ENCODE data around the gene NELL2. TPM values are rescaled to one million over a fixed set of nuclear protein-coding genes. Genes with fewer than 3 reads are reported as not detected.

Gene NELL2
- total RNA-seq, 2 experiments from 2014 or later, result 99.7 to 106 TPM

DNA sequence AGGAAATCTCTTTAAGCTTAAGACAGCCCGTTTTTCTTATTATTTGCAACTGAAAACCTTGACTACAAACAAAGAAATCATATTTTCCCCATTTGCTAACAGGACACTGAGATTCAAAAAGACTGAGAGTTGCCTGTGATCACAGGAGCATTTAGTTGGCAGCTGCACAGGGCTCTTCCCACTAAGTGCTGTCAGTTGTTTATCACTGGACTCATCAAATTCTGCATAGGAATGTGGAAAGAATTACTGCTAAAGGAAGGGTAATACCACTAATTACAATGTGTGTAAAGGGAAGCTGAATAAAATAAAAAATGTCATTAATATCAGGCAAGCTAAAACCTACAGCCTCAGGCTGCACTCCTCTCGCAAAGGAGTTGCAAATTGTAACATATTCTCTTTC is 226.4 kb downstream of the NELL2 start:
- Mint-ChIP-seq H3K4me1 (ENCODE audit: low read depth) (peaks cover 47% of the 10 kb centered on the region), H3K4me3 (no peak overlapping the region), H3K27me3 (no peaks in the 10 kb centered on the region), H3K27ac (no peak overlapping the region), H3K36me3 (ENCODE audit: low read depth) (peaks cover 15% of the 10 kb centered on the region), H3K9me3 (no peaks in the 10 kb centered on the region)
- ChIA-PET POLR2A (no interaction called here), CTCF (no interaction called here)
- intact Hi-C loops (cut with micrococcal nuclease), result no loop called here
- TF ChIP-seq, protein P1, sequence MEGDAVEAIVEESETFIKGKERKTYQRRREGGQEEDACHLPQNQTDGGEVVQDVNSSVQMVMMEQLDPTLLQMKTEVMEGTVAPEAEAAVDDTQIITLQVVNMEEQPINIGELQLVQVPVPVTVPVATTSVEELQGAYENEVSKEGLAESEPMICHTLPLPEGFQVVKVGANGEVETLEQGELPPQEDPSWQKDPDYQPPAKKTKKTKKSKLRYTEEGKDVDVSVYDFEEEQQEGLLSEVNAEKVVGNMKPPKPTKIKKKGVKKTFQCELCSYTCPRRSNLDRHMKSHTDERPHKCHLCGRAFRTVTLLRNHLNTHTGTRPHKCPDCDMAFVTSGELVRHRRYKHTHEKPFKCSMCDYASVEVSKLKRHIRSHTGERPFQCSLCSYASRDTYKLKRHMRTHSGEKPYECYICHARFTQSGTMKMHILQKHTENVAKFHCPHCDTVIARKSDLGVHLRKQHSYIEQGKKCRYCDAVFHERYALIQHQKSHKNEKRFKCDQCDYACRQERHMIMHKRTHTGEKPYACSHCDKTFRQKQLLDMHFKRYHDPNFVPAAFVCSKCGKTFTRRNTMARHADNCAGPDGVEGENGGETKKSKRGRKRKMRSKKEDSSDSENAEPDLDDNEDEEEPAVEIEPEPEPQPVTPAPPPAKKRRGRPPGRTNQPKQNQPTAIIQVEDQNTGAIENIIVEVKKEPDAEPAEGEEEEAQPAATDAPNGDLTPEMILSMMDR (IDR thresholded peaks at IDR 0.05), result no peak
- ATAC-seq (no peak), DNase-seq (no peak)

DNA sequence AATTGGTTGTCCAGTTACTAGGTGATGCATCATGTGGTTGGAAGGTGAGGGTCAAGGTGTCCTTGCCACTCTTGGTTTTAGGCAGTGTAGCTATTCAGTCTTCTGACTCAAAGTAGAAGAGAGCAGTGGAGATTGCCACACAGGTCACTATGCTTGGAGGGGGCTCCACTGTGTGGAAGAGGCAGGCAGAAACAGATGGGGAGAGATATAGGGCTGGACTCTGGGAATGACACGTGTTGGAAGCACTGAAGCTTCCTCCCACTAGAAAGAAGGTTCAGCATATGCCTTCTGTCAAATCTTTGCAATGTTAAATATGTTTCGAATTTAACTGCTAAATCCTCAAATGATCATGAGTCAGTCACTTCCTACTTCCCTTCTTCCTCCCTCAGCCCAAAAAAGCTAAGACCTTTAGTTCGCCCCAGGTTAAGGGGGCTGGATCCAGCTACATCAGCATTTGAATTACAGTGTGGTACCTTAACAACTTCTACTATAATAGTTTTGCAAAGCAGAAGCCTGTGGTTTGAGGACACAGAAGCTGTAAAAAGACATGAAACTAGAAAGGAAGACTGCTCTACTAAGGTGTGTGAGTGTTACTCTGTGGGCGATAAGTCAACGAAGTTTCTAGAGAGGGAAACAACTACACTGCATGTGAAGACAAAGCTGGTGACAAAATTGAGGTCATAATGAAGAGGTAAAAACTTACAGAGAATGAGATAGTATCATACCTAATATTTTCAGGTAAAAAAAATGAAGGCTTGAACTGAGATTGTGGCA is 228.0 kb downstream of the NELL2 start:
- Mint-ChIP-seq H3K4me1 (ENCODE audit: low read depth) (peaks cover 32% of the 10 kb centered on the region), H3K9me3 (no peaks in the 10 kb centered on the region), H3K36me3 (ENCODE audit: low read depth) (peaks cover 16% of the 10 kb centered on the region), H3K27ac (peak overlapping the region; percentile 42), H3K27me3 (no peaks in the 10 kb centered on the region), H3K4me3 (no peak overlapping the region)
- ATAC-seq (peak; percentile 84), DNase-seq (no peak)
- CTCF ChIA-PET, result no interaction called here
- TF ChIP-seq, protein P1 (IDR thresholded peaks at IDR 0.05), result no peak
- POLR2A ChIA-PET, result no interaction called here
- intact Hi-C loops (cut with micrococcal nuclease), result no loop called here

DNA sequence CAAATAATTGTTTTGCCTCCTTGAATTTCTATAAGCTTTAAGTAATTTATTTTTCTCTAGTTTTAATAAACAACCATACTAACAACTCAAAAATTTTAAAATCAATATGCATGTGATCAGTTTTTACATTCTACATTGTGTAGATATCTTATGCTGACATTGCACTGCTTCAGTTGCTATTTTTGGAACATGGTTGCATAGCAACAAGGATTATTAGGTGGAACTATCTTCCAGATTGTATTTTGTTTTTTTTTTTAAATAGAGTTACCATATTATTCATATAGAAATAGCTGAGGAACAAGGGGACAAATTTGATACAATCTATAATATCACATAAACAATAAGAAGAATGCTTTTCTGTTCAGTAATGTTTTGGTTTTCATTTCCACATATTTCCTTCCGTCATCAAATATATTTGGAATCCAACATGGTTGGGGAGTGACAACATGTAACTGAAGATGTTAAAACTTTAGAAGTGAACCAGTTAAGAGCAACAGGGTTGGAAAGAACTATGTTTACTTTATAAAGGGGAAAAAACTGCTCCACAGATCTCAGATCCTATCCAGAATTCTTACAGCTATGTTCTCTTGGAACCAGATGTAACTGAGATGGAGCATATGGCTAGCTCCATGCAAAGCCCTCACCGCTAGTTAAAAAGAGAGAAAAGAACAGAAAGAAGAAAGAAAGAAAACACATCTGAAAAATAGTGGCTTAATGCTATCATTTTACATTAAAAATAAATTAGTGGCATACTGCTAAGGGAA is 235.5 kb downstream of the NELL2 start:
- no peak for ATAC-seq
- Mint-ChIP-seq H3K4me3 (no peak overlapping the region), H3K4me1 (ENCODE audit: low read depth) (peaks cover 4% of the 10 kb centered on the region), H3K36me3 (ENCODE audit: low read depth) (peaks cover 48% of the 10 kb centered on the region), H3K27me3 (no peaks in the 10 kb centered on the region), H3K9me3 (peaks cover 2% of the 10 kb centered on the region), H3K27ac (no peak overlapping the region)
- TF ChIP-seq, protein P1 (IDR thresholded peaks at IDR 0.05), result no peak
- ChIA-PET POLR2A (no interaction called here), CTCF (interaction anchor here (1.2 kb wide), 1 partner anchor 12 kb away, joined by 3 read pairs; no protein-coding TSS in a partner anchor)
- intact Hi-C loops (cut with micrococcal nuclease), result no loop called here
- DNase-seq, result no peak

DNA sequence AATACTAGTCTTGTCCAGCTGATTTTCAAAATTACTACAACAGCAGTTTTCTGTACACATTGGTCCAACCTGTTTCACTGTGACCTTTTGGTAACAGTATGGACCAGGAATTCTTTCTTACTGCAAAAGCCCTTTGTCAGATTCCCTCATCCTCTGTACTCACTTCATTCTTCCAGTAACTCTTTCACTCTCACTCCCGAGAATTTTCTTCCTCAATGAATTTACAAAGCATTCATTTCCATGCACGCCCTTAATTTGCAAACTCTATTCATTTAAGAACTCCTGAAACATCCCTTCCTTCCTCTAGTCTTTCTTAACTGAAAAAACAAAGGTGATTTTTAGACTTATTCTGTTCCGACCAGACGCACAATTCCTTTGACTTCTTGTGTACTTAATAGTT is 238.2 kb downstream of the NELL2 start:
- CTCF ChIA-PET, result no interaction called here
- Mint-ChIP-seq H3K4me1 (ENCODE audit: low read depth) (peaks cover 7% of the 10 kb centered on the region), H3K36me3 (ENCODE audit: low read depth) (peaks cover 44% of the 10 kb centered on the region), H3K4me3 (no peak overlapping the region), H3K27ac (no peak overlapping the region), H3K9me3 (peaks cover 2% of the 10 kb centered on the region), H3K27me3 (no peaks in the 10 kb centered on the region)
- intact Hi-C loops (cut with micrococcal nuclease), result no loop called here
- POLR2A ChIA-PET, result no interaction called here
- DNase-seq (no peak), ATAC-seq (no peak)
- TF ChIP-seq, protein P1 (IDR thresholded peaks at IDR 0.05), result no peak

DNA sequence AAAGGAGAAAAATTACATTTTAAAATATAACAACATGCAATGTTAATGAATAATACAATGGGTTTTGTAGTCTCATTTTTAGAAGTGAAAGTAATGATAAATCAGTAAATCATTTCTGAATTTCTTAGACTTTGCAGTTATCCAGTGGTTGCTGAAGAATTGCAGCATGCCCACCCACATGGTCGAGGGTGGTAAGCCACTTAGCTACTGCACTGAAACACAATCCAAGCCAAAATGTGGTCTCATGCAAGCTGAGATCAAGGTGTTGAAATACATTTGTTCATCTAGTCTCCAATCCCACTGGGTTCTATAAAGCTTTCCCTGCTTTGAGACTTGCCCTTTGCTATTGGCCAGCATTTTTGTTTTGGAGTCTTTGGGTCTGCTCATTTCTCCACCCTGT is 247.9 kb downstream of the NELL2 start:
- Mint-ChIP-seq H3K4me3 (no peak overlapping the region), H3K9me3 (no peaks in the 10 kb centered on the region), H3K27ac (no peak overlapping the region), H3K36me3 (ENCODE audit: low read depth) (peaks cover 33% of the 10 kb centered on the region), H3K27me3 (no peaks in the 10 kb centered on the region), H3K4me1 (ENCODE audit: low read depth) (peaks cover 34% of the 10 kb centered on the region)
- DNase-seq (peak; percentile 31), ATAC-seq (peak; percentile 37)
- POLR2A ChIA-PET, result interaction anchor here (0.6 kb wide), 1 partner anchor 187 kb away, joined by 3 read pairs; no protein-coding TSS in a partner anchor
- intact Hi-C loops (cut with micrococcal nuclease), result no loop called here
- CTCF ChIA-PET, result interaction anchor here (1.2 kb wide), 1 partner anchor 12 kb away, joined by 3 read pairs; no protein-coding TSS in a partner anchor
- TF ChIP-seq, protein P1 (IDR thresholded peaks at IDR 0.05), result no peak

Measured in activated CD8-positive, alpha-beta T cell treated with anti-CD3 and anti-CD28 coated beads for 36 hours (primary cell).